ENCODE results near the gene ABCA12. TPM values are rescaled to one million over a fixed set of nuclear protein-coding genes. Genes with fewer than 3 reads are reported as not detected.
"Not testable (repeated sequence)": the region's sequence is repeated elsewhere in the genome, so short reads cannot be mapped to it uniquely, and the experiment has no call there.

ABCA12 gene
- total and polyA plus RNA-seq, 8 donors, result 0.03 TPM; not detected in 5

- no peak for TF ChIP-seq CTCF (IDR thresholded peaks at IDR 0.05)
- intact Hi-C loops (cut with DNase I), result no loop called here
- ATAC-seq (peak in 2 of 4 donors; percentile 21 to 29), DNase-seq (no peak), FAIRE-seq (no peak)
- Histone ChIP-seq H3K9me3 (no peaks in the 10 kb centered on the region), H3K4me3 (no peak overlapping the region), H3K27me3 (no peaks in the 10 kb centered on the region), H3K27ac (no peak overlapping the region), H3K4me1 (no peaks in the 10 kb centered on the region), H3K36me3 (no peaks in the 10 kb centered on the region)
- WGBS, 2 donors, result 33 to 42% methylated on average over 3 of the region's 3 CpGs
Measured at GRCh38 chr2:215171151-215171550, 32.7 kb upstream of the ABCA12 start.

DNA sequence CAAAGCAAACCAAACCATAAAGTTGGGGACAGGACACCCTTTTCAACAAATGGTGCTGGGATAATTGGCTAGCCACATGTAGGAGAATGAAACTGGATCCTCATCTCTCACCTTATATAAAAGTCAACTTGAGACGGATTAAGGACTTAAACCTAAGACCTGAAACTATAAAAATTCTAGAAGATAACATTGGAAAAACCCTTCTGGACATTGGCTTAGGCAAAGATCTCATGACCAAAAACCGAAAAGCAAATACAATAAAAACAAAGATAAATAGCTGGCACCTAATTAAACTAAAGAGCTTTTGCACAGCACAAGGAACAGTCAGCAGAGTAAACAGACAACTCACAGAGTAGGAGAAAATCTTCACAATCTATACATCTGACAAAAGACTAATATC, 28.1 kb upstream of the ABCA12 start:
- H3K27me3 ChIP-seq; H3K36me3 ChIP-seq; ATAC-seq; H3K27ac ChIP-seq; intact Hi-C loops (cut with DNase I); H3K4me1 ChIP-seq; H3K9me3 ChIP-seq; FAIRE-seq; H3K4me3 ChIP-seq; DNase-seq: not testable (repeated sequence)
- whole genome bisulfite sequencing, 2 donors, result 50 to 57% methylated on average over 2 of the region's 2 CpGs

DNA sequence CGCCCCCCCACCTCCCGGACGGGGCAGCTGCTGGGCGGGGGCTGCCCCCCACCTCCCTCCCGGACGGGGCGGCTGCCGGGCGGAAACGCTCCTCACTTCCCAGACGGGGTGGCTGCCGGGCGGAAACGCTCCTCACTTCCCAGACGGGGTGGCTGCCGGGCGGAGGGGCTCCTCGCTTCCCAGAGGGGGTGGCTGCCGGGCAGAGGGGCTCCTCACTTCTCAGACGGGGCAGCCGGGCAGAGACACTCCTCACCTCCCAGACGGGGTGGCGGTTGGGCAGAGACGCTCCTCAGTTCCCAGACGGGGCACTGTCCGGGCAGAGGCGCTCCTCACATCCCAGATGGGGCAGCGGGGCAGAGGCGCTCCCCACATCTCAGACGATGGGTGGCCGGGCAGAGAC, 24.9 kb upstream of the ABCA12 start:
- ATAC-seq; H3K4me1 ChIP-seq; H3K4me3 ChIP-seq; H3K27me3 ChIP-seq; H3K36me3 ChIP-seq; intact Hi-C loops (cut with DNase I); H3K9me3 ChIP-seq; FAIRE-seq; H3K27ac ChIP-seq: not testable (repeated sequence)
- WGBS, 2 donors, result 89 to 92% methylated on average over 28 to 31 of the region's 31 CpGs
- DNase-seq, result peak in 1 of 6 donors; percentile 43

DNA sequence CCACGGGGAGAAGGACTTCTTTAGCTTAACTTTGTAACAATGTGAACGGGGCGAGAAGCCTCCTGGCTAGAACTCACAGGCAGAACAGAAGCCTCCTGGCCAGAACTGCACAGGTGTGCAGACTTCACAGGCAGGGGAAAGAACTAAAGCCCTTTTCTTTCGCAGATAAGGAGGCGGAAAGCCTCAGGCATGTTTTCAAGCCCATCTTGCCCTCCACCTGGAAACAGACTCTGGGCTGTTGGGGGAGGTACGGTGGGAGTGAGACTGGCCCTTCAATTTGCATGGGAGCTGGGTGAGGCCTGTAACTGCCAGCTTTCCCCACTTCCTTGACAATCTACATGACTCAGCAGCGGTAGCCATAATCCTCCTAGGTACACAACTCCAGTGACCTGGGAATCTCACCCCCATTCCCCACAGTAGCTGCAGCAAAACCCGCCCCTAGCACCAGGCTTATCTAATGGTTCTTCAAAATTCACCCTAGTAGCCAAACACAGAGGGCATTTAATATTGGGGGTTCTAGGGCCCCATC, 22.9 kb upstream of the ABCA12 start:
- H3K4me3 ChIP-seq, result no peak overlapping the region
- no peaks in the 10 kb centered on the region for H3K27me3 ChIP-seq
- H3K36me3 ChIP-seq, result no peaks in the 10 kb centered on the region
- FAIRE-seq, result no peak
- H3K27ac ChIP-seq, result no peak overlapping the region
- WGBS, 2 donors, result 71 to 84% methylated on average over 8 of the region's 8 CpGs
- no peaks in the 10 kb centered on the region for H3K4me1 ChIP-seq
- H3K9me3 ChIP-seq, result no peaks in the 10 kb centered on the region
- no peak for ATAC-seq
- TF ChIP-seq CTCF (IDR thresholded peaks at IDR 0.05), result no peak
- no peak for DNase-seq
- intact Hi-C loops (cut with DNase I), result no loop called here

DNA sequence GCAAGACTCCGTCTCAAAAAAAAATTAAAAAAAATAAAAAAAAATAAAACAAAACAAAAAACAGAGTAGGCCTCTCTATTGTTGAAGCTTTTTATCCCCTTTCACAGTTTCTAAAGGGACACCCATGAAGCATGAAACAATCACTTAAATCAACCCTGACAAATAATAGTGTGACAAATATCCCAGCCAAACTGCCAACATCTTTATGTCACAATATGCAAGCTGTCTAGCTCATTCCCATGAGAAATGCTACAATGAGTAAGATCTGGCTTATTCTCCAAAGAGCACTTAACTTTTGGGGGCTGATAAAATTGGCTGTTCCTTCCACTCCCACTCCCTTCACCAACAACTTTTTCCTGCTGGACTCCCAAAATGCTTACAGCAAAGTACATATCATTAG, 21.7 kb upstream of the ABCA12 start:
- Histone ChIP-seq H3K27ac (no peak overlapping the region), H3K4me3 (no peak overlapping the region), H3K27me3 (no peaks in the 10 kb centered on the region), H3K36me3 (no peaks in the 10 kb centered on the region), H3K4me1 (no peaks in the 10 kb centered on the region), H3K9me3 (no peaks in the 10 kb centered on the region)
- intact Hi-C loops (cut with DNase I), result no loop called here
- TF ChIP-seq CTCF (IDR thresholded peaks at IDR 0.05), result no peak
- ATAC-seq (no peak), DNase-seq (no peak), FAIRE-seq (no peak)
- 96 to 100% methylated on average over 1 of the region's 1 CpG for WGBS, 2 donors

GRCh38 chr2:215156453-215156852, 18.0 kb upstream of the ABCA12 start:
- TF ChIP-seq CTCF (IDR thresholded peaks at IDR 0.05), result no peak
- H3K4me3 ChIP-seq, result no peak overlapping the region
- no peaks in the 10 kb centered on the region for H3K4me1 ChIP-seq
- WGBS, 2 donors, result 51 to 73% methylated on average over 2 of the region's 2 CpGs
- H3K27ac ChIP-seq, result no peak overlapping the region
- H3K9me3 ChIP-seq, result no peaks in the 10 kb centered on the region
- DNase-seq, result no peak
- intact Hi-C loops (cut with DNase I), result no loop called here
- no peaks in the 10 kb centered on the region for H3K36me3 ChIP-seq
- no peaks in the 10 kb centered on the region for H3K27me3 ChIP-seq
- FAIRE-seq, result no peak
- no peak for ATAC-seq

All from pancreas (tissue), 10 donors.